ENCODE measurements around the gene LDLRAD1.

DNA sequence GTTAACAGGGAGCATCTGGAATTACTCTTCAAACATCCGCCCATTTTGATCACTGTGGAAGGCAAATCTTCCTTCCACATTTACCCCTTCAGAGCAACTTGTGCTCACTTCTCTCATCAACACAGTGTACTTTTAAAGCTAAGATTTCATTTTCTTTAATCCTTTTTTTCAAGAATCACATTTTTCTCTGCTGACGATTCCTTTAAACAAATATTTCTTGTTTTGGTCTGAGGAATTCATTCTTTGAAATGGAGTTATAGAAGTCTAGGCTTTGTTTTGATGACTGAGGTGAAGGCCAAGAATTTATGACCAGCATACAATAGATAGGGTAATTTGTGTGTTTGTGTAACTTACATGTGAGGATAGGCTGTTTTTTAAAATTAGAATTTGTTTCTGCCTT is 46.3 kb downstream of the LDLRAD1 start:
- TF ChIP-seq POLR2AphosphoS5 (IDR thresholded peaks at IDR 0.05; ENCODE audit: low read depth, low read length) (no peak), POLR2A (IDR thresholded peaks at IDR 0.05; ENCODE audit: low read depth, low read length) (no peak)
